GOT3 (cell line): ENCODE measurements around the gene SH3RF3.

Experiments
- DNase-seq: peaks from one replicate; lab custom pipeline; 2025; ENCODE audit warnings: mixed read lengths; lab: John Stamatoyannopoulos, UW

SH3RF3 gene

GRCh38 chr2:109182426-109182825 is 53.4 kb downstream of the SH3RF3 start:
- DNase-seq = no peak

GRCh38 chr2:109183871-109184270 is 54.9 kb downstream of the SH3RF3 start:
- no peak for DNase-seq

GRCh38 chr2:109184368-109184767 is 55.4 kb downstream of the SH3RF3 start:
- DNase-seq = no peak

- DNase-seq = peak; percentile 13
These were observed 56.3 kb downstream of the SH3RF3 start for GRCh38 chr2:109185338-109185737.

- no peak for DNase-seq
These were observed 57.0 kb downstream of the SH3RF3 start for GRCh38 chr2:109185821-109186570.

- DNase-seq = no peak
These were observed 57.7 kb downstream of the SH3RF3 start for GRCh38 chr2:109186656-109187250.

GRCh38 chr2:109187711-109188495 is 58.9 kb downstream of the SH3RF3 start:
- no peak for DNase-seq

- DNase-seq = no peak
These were observed 59.5 kb downstream of the SH3RF3 start for GRCh38 chr2:109188496-109188890.

GRCh38 chr2:109188898-109189297 is 59.9 kb downstream of the SH3RF3 start:
- DNase-seq = no peak

GRCh38 chr2:109189751-109190150 is 60.7 kb downstream of the SH3RF3 start:
- DNase-seq = no peak

GRCh38 chr2:109193807-109194619 is 65.0 kb downstream of the SH3RF3 start:
- no peak for DNase-seq

GRCh38 chr2:109194620-109194937 is 65.6 kb downstream of the SH3RF3 start:
- no peak for DNase-seq

GRCh38 chr2:109195193-109196045 is 66.4 kb downstream of the SH3RF3 start:
- no peak for DNase-seq

- no peak for DNase-seq
These were observed 67.3 kb downstream of the SH3RF3 start for GRCh38 chr2:109196081-109196875.

- DNase-seq = no peak
These were observed 68.8 kb downstream of the SH3RF3 start for GRCh38 chr2:109197491-109198418.

GRCh38 chr2:109199790-109200189 is 70.8 kb downstream of the SH3RF3 start:
- no peak for DNase-seq

- DNase-seq = no peak
These were observed 71.8 kb downstream of the SH3RF3 start for GRCh38 chr2:109200616-109201464.
